Hematopoietic multipotent progenitor cell treated with erythropoietin and hydrocortisone succinate and interleukin-3 and kit ligand, for 4 days (in vitro differentiated cells): ENCODE results near the gene ANKRD6.
A peak's percentile ranks its signal among the peaks of the same experiment; 100 is the strongest.

ENCODE experiments used
- DNase-seq: peaks from one replicate; pipeline ENCODE4 v3.0.0-alpha.2; 2015

The ANKRD6 gene

DNA sequence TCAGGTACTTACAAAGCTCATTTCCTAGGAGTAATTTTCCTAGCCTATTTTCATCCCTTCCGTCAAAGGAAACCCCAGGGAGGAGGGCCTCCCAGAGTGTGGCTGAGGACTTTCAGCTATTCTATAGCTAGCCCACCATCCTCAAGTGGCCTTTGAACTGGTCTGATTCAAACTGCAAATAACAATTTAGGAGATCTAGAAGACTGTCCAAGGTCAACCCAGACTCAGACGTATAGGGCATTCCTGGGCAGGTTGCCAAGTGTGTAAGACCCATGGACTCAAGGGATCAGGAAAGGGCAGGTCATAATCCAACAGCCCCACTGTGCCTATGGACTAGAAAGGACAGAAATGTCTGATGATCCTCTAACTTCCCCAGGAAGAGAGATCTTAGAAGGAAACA is 18.7 kb upstream of the ANKRD6 start:
- DNase-seq = no peak

GRCh38 chr6:89415185-89415584 is 17.8 kb upstream of the ANKRD6 start:
- DNase-seq = no peak

DNA sequence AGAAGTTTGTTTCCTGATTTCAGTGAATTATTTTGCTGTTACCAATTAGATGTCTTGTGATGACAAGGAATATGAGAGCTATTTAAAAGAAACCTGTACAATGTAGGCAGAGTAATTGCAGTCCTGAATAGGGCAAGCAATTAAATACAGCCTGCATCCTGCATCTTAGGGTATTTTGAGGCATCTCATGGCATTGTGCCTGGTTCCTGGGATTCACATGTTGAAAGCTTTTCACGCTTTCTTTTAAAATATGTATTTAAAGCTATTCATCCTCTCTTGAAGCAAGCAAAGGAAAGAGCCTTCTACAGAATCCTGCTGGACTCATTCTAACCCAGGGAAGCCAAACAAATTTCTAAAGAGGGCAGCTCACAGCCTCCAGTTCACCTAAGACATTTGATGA is 16.2 kb upstream of the ANKRD6 start:
- no peak for DNase-seq

DNA sequence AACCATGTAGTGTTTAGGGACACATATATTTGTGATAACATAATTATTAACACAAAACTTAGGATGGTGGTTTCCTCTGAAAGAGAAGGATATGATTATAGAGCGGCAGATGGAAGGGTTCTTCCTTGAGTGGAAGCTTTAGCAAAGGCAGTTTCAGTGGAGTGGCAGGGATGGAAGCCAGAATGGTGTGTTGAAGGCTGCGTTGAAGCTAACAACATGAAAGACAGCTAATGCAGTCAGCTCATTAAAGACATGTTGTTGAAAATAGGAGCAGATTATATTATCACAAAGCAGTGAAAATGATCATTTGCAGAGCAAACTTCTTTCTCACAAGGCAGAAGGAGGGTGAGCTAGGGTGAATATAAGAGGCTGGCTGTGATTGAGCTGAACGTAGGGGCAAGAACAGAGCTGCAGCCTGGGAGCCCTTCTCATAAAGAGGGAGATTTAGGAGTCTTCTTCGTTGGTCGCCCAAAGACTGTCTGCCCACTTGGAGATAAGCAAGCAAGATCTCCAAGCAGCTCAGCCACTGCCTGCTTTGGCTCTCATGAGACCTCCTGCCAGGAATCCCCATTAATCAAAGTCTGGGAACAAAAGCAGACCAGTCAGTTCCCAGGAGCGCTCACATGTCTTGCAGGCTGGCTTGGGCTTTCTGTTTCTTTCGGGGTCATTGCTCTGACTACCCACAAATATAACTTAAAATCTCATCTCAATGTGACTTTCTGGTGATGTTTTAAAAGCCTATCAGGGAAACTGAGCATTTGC is 2.6 kb upstream of the ANKRD6 start:
- no peak for DNase-seq

DNA sequence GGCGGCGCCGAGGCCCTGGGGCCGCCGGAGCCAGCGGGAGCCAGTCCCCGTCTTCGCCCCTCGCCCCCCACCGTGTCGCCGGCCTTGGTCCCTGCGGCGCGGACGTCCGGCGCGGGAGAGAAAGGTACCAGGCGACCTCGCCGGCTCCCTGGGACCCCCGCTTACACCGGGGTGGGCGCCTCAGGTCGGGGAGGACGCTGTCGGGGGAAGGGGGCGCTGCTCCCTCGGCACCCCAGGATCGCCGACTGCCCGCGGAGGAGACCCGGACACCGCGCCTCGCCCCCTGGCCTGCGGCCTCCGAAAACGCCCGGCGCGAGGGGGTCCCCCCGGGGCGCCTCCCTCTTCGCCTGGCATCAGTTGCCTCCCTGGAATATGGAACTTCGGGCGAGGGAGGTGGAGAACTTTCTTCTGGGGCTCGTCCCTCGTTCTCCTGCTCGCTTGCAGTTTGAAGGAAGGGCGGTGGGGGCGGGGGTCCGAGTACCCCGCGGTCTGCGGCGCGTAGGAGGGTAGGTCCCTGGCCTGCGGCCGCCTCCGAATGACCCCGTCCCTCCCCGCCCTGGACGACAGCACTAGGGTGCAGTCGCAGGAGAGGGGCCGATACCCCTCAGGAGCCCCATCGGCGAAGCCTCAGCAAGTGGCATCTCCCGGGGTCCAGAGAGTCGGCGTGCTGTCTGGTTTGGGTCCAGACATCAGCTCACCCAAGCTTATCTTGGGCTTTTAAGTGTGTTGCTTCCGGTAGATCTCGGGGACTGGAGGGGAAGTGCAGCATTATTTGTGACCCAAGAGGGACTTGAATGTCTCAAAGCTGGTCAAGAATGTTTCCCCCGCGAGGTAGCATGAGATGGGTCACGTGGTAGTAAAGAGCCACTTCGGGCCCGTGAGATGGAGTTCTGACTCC is 549 bp downstream of the ANKRD6 start:
- peak; percentile 79 for DNase-seq

- DNase-seq = no peak
Observed at GRCh38 chr6:89434150-89434499, 1.2 kb downstream of the ANKRD6 start.

GRCh38 chr6:89434954-89435353 is 2.0 kb downstream of the ANKRD6 start:
- no peak for DNase-seq

DNA sequence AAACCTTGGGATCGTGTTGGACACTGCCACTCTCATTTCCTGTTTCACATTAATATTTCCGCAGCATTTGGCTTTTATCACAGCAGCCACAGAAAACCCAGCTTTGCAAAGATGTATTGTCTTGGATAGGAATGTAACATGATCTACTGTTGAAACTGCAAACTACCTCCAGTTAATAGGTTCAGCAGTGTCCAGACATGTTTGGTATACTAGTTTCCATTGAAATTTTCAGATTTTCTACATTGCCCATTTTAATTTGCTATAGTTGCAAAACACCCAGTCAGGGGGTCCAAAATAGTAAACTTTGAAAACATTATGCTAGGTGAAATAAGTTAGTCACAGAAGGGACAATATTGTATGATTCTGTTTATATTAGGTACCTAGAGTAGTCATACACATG is 3.3 kb downstream of the ANKRD6 start:
- DNase-seq = peak; percentile 41

DNA sequence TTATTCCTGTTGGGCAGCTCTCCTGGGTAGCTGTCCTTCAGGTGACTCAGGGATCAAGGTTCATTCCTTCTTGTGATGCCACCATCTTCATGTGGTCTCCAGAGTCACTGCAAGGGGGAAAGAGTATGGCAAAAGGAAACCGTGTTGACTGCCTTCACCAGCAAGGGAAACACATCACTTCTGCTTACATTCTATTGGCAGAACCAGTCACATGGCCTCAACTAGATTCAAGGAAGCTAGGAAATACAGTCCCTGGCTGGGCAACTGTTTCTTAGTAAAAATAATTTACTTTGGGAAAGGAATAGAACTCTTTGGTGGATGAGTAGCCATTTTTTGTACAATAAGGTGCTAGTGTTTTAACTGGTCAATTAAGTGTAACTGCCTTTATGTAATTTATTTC is 5.3 kb downstream of the ANKRD6 start:
- no peak for DNase-seq

- no peak for DNase-seq
Observed at GRCh38 chr6:89439014-89439413, 6.1 kb downstream of the ANKRD6 start.

DNA sequence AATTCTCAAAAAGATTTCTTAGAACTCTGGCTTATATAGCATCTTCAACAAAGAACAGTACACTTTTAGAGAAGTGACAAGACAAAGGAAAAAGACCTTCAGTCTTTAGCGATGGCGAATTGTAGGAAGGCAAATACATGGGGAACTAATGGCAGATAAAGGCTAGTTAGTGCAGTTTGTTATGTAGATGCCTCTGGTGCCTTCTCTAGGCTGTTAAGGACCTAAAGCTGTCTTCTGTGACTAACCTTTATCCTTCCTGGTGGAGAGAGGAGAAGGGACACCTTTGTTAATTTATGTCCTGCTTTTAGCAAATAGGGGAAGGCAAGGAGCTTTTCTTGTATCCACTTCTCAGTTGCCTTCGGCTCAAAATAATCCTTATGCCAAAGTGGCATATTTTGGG is 7.2 kb downstream of the ANKRD6 start:
- DNase-seq = no peak

GRCh38 chr6:89443658-89444057 is 10.7 kb downstream of the ANKRD6 start:
- DNase-seq = no peak

DNA sequence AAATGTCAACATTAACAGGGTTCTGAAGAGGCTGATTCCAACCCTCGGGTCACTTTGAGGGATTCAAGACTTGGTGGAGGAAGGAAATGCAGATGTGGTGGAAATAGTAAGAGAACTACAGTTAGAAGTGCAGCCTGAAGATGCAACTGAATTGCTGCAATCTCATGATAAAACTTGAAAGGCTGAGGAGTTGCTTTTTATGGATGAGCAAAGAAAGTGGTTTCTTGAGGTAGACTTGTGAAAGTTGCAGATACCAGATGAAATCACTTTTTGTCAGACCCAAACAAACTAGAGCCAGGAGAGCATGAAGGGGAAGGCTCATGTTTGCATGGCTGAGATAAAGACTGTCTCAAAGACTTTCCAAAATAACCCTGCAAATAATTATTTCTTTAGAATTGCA is 16.2 kb downstream of the ANKRD6 start:
- DNase-seq = peak; percentile 40

DNA sequence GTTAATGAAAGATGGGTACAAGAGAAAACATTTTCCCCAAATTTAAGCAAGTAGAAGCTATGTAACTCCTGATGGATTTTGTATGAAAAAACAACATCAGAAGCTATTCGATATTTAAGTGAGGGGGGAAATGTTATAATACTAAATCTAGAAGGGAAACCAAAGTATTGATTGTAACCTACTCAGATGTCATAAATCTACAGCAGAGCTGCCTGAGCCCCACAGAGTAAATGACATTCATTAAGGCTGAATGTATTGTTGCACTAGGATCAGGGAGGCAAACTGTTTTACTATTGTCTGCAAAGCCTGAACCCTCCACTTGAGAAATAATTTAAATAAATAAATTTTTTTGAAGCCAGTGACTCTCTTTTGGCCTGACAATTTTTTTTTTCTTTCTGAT is 19.3 kb downstream of the ANKRD6 start:
- DNase-seq = no peak

GRCh38 chr6:89454300-89454699 is 21.3 kb downstream of the ANKRD6 start:
- no peak for DNase-seq

DNA sequence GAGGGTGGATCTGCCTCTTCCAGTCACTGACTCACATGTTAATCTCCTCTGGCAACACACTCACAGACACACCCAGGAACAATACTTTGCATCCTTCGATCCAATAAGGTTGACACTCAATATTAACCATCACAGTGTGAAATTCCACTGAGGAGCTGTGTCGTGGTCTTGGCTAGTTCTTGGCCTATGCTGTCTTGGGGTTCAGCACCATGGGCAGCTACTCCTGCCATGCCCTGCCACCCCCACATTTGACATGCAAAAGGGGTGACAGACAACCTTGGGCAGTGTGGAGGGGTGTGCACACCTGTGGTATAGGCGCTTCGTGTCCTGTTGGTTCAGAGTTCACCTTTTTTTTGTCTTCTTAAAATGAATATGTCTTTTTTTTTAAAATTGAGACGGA is 25.8 kb downstream of the ANKRD6 start:
- peak; percentile 40 for DNase-seq

DNA sequence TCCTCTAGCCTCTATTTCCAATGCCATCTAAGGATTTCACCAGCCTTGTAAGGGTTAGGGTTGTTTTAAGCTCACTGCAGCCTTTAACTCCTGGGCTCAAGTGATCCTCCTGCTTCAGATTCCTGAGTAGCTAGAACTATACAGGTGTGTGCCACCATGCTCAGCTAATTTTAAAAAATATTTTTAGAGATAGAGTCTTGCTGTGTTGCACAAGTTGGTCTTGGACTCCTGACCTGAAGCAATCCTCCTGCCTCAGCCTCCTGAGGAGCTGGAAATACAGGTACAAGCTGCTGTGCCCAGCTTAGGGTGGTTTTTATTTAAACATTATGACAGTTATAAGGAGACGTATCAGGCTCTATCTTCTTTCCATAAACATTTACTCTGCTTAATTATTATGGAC is 26.5 kb downstream of the ANKRD6 start:
- no peak for DNase-seq

DNA sequence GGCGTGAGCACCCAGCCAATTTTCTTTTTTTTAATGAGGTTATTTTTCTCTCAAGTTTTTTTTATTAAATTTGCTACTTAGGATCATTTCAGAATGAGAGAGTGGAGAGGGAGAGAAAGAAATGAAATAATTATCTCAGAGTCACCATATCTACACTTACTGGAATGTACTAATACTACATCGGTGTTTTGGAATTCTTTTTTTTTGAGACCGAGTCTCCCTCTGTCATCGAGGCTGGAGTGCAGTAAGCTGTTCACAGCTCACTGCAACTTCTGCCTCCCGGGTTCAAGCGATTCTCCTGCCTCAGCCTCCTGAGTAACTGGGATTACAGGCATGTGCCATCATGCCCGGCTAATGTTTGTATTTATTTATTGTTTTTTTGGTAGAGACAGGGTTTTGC is 27.8 kb downstream of the ANKRD6 start:
- DNase-seq = no peak

GRCh38 chr6:89462503-89462902 is 29.6 kb downstream of the ANKRD6 start:
- DNase-seq = no peak

DNA sequence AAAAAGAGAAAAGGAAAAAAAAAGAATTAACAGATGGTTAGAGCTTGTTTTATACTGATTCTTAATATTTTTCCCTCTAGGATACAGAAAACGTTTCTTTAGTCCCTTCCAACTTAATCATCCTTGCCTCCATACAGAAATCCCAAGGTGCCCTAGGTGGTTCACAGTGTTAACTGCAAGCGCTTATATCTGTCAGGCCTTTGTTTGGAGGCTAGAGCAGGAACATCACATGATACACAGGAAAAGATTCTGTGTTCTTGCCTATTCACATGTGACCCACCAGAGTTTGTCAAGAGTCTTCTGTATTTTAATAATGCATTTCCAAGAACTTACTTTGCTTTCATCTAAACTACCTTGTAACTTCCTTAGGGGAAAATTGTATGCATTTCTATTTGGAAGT is 31.3 kb downstream of the ANKRD6 start:
- no peak for DNase-seq

GRCh38 chr6:89467437-89467836 is 34.5 kb downstream of the ANKRD6 start:
- no peak for DNase-seq

DNA sequence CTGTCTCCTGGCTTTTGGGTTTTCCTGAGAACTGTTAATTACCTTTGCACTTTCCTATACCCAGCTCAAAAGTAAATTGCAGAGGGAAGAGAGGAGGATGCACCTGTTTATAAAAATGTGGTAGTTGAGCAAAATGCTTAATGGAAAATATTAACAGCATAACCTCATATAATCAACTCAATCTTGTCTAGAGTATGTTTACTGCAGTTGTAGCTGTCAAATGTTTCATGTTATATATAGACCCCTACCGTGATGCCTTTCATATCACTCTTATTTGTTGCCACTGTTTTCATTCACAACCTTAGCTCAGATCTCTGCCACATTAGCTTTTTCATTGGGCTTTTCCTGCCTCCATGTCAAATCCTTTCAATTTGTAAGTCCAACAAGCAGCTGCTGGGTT is 36.0 kb downstream of the ANKRD6 start:
- no peak for DNase-seq

DNA sequence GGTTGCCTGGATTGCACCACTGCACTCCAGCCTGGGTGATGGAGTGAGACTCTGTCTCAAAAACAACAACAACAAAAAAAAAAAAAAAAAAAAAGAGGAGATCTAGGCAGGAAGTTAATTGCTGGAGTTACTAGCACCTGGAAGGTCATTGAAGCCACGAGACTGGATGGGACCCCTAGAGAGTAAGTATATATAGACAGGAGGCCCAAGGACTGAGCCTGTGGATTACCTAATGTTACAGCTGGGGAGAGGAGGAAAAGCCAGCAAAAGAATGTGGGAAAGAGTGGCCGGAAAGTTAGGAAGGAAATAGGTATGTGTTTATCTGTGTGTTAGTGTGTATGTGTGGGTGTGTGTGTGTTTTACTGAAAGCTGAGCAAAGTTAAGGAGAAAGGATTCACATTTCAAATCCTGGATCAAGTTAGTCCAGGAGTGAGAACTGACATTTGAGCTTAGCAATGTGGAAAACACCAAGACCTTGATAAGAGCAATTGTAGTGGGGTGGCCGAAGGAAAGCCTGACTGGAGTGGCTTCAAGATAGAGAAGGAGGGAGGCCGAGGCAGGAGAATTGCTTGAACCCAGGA is 38.4 kb downstream of the ANKRD6 start:
- DNase-seq = no peak

DNA sequence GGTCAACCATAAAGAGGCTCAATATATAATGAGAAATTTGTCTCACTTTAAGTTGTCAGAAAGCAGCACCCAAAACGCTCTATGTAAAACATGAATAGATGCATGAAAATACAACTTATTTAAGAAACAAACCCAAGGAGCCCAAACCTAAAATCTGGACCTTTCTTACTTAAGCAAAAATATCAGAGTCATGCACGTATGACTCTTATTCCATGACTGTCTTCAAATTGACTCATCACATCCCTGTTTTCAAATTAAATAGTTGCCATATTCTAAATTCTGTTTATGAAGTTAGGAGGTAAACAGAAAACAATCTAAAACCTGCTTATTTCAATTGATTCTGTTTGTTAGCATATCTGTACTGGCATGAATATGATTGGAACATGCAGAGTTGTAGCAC is 42.1 kb downstream of the ANKRD6 start:
- no peak for DNase-seq
